GM20000 (cell line): ENCODE data around the gene TAS2R41.

Experiments used
- DNase-seq: peaks from one replicate; pipeline ENCODE4 v3.0.0; 2012; ENCODE audit warnings: low spot score
- TF ChIP-seq, protein P1 (sequence below): IDR thresholded peaks from 2 replicates; pipeline ENCODE4 v1.5.1; 2012; ENCODE audit warnings: mild to moderate bottlenecking, control low read depth; ENCODE audit errors: extremely low read depth, missing control alignments

TAS2R41 gene

DNA sequence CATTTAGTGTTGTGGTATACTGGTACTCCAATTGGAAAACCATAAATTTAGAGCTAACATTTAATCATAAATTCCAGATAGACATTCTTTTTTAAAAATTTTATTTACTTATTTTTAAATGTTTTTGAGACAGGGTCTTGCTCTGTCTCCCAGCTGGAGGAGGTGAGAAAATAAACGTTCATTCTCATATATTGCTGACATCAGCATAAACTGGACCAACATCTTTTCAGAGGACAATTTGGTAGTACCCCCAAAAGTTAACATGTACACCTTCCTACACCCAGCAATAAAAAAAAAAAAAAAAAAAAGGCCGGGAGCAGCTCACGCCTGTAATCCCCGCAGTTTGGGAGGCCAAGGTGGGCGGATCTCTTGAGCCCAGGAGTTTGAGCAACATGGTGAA lies 29.2 kb upstream of the TAS2R41 start:
- TF ChIP-seq, protein P1, sequence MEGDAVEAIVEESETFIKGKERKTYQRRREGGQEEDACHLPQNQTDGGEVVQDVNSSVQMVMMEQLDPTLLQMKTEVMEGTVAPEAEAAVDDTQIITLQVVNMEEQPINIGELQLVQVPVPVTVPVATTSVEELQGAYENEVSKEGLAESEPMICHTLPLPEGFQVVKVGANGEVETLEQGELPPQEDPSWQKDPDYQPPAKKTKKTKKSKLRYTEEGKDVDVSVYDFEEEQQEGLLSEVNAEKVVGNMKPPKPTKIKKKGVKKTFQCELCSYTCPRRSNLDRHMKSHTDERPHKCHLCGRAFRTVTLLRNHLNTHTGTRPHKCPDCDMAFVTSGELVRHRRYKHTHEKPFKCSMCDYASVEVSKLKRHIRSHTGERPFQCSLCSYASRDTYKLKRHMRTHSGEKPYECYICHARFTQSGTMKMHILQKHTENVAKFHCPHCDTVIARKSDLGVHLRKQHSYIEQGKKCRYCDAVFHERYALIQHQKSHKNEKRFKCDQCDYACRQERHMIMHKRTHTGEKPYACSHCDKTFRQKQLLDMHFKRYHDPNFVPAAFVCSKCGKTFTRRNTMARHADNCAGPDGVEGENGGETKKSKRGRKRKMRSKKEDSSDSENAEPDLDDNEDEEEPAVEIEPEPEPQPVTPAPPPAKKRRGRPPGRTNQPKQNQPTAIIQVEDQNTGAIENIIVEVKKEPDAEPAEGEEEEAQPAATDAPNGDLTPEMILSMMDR = no peak
- no peak for DNase-seq

DNA sequence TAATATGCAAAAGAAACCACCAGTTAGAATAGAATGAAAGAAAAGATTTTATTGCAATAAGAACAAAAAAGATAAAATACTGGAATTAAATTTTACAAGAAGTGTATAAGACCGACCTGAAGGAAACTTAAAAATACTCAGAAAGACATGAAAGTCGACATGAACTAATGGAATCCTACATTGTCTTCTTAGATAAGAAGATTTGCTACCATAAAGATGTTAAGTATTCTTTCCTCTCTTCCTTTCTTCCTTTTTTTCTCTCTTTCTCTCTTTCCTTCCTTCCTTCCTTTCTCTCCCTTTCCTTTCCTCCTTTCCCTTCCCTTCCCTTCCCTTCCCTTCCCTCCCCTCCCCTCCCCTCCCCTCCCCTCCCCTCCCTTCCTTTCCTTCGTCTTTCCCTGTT lies 27.9 kb upstream of the TAS2R41 start:
- TF ChIP-seq, protein P1 = no peak
- no peak for DNase-seq

DNA sequence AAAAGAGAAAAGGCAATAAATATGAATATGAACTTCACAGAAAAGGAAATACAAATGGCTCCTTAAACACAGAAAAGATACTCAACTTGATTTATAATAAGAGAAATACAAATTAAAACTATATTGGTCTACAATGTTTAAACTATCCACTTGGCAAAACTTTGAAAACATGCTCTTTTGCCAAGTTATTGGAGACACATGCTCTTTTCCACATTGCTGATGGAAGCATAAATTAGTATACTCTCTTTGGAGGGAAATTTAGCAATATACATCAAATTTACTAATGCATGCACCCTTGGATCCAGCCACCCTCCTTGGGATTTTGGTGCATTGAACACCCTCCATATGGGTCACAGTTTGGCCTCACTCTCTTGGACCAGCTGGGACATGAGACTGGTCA lies 26.6 kb upstream of the TAS2R41 start:
- TF ChIP-seq, protein P1 = no peak
- DNase-seq = no peak

DNA sequence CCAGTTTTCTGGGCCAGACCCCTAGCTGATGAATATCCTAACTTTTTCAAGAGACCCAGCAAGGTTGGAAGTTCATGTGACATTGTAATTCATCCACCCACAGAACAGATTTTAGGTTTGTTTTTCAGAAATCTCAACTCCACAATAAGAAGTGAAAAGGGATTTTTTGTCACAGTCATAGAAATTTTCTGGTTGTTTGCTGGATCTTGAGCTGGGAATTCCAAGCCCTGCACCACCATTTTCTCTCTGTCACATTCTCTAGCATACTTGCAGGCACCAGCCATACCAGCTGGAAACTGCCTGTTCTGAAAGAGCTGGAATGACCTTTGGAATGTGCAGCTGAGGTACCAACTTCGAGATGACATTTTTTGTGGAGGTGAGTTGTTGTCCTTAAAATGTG lies 25.9 kb upstream of the TAS2R41 start:
- DNase-seq = no peak
- TF ChIP-seq, protein P1 = no peak

DNA sequence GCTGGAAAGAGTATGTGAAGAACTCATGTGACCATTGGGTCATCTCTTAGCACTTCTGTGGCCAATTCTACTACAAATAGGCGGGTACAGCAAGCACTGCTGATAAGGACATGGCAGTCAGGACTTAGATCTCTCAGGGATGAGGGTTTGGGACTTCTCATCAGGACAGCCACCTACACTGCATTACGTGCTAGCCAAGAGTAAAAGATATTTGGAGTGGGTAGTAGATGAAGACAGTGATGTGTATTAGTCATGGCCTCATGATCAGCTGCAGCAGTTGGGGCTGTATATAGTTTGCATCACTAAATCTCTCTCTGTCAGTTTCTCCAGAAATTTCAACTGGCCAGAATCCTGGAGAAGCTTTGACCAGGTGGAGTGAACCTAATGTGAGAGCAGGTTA lies 25.2 kb upstream of the TAS2R41 start:
- TF ChIP-seq, protein P1 = no peak
- DNase-seq = no peak

DNA sequence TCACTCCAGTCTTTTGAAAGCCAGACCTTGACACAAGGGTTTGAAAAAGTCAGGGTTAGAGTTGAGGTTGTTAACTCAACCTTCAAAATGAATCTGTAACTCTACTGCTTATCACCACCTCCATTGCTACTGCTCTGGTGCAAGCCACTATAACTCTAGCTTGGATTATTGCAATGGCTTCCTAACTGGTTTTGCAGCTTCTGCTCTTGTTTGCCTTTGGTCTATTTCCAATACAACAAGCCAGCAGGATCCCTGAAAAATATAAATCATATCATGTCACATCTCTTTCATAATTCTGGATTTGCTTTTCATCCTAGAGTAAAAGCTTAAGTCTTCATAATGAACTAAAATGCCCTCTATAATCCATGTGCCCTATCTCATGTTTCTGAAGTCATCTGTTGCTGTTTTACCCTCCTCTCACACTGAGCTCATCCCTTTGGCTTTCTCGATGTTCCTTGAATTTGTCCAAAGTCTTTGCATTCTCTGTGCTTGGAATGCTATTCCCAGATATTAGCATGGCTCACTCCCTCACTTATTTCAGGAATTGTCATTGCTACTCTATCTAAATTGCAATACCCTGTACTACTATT lies 23.5 kb upstream of the TAS2R41 start:
- no peak for DNase-seq

DNA sequence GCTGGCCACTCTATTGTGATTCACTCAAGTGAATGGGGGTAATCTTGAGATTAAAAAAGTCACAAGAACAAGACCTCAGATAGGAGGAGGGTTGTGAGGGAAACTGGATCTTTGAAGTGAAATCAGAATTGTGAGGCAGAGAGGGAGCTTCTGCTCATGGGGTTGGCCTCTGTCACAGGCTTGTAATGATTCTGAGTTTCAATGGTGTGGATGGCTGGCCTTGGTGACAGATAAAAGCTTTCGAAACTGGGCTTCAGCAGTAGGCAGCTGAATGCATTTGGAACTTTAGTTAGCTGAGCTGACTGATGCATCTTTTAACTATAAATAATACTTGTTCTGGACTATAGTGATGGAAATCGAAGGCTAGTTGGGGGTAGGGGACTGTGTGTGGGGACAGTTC lies 22.2 kb upstream of the TAS2R41 start:
- no peak for DNase-seq
- TF ChIP-seq, protein P1 = no peak

More for the DNA sequence above, 23.5 kb upstream of the TAS2R41 start:
- TF ChIP-seq, protein P1 = no peak

DNA sequence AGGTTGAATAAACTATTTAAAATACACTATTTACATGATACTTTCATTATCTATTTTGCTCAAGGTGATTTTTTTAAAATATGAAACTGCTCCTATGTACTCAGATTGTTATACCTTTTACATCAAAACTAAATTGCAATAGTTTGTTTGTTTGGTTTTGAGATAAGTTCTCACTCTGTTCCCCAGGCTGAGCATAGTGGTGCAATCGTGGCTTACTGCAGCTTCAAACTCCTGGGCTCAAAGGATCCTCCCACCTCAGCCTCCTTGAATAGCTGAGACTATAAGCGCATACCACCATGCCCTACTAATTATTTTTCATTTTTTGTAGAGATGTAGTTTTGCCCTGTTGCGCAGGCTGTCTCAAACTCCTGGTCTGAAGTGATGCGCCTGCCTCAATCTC lies 21.7 kb upstream of the TAS2R41 start:
- TF ChIP-seq, protein P1 = no peak
- no peak for DNase-seq
